GM21423 (cell line): ENCODE data around the gene RITA1.
A peak's percentile ranks its signal among the peaks of the same experiment; 100 is the strongest.

ENCODE experiments used
- ATAC-seq: cut with Tn5 transposase; IDR thresholded peaks from one replicate; pipeline ENCODE4 v1.9.1; 2021; ENCODE audit warnings: mild to moderate bottlenecking, moderate library complexity; ENCODE audit not compliant: unreplicated experiment

The RITA1 gene

DNA sequence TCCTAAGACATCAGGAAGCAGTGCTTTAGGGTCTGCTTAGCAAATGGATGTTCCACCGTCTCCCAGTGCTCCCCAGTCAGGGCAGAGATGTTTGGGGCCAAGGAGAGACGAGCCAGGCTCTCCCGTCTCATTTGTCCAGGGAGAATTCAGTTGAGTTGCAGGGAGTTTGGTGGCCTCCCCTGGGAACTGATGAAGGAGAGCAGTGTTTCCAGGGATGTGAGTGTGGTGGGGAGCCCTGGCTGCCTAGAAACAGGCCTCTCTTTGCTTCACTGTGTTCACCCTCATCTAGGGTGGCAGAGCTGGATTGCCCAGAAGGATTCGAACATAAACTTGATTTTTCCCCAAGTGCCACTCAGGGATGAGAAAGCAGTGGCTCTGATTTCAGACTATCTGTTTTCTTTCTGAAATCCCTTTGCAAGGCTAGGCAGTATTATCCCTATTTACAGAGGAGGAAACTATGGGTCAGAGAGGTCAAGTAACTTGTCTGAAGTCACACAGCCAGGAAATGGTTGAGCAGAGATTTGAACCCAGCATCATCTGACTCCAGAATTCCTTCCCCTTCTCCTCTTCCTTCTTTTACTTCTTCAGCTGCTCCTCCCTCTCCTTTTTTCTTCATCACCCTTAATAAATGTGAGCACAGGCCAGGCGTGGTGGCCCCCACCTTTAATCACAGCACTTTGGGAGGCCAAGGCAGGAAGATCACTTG is 42.3 kb downstream of the RITA1 start:
- no peak for ATAC-seq

- no peak for ATAC-seq
Measured at GRCh38 chr12:113228394-113229028, 43.0 kb downstream of the RITA1 start.

DNA sequence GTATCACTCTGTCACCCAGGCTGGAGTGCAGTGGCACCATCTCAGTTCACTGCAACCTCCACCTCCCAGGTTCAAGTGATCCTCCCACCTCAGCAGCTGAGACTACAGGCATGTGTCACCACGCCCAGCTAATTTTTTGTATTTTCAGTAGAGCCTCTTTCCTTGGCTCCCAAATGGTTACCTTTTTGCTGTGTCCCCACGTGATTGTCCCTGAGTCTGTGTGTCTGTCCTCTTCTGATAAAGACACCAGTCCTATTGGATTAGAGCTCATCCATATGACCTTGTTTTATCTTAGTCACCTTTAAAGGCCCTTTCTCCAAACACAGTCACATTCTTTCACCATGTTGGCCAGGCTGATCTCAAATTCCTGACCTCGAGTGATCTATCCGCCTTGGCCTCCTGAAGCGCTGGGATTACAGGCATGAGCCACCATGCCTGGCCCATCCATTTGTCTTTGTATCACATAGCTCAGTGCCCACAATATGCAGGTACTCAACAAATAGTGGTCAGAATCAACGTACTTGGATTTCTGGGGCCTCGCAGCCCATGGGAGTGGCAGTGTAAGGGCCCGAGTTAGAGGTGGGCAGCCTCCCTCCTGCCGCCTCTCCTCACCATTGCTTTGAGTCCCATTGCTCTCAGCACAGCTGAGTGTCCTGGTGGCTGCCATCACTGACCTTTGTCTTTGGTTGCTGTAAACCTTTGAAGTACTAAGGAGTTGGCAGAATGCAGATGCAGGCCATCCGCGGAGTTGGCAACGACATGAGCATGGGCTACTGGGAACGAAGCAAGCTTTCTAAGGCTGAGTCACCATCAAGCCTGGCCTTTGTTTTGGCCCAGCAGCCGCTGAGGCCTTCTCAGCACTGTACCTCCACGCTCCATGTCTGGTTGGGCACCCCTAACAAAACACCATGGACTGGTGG is 45.1 kb downstream of the RITA1 start:
- ATAC-seq: peak; percentile 2

GRCh38 chr12:113231235-113232088 is 45.9 kb downstream of the RITA1 start:
- ATAC-seq: no peak

- ATAC-seq: no peak
Measured at GRCh38 chr12:113232089-113232839, 46.7 kb downstream of the RITA1 start.

DNA sequence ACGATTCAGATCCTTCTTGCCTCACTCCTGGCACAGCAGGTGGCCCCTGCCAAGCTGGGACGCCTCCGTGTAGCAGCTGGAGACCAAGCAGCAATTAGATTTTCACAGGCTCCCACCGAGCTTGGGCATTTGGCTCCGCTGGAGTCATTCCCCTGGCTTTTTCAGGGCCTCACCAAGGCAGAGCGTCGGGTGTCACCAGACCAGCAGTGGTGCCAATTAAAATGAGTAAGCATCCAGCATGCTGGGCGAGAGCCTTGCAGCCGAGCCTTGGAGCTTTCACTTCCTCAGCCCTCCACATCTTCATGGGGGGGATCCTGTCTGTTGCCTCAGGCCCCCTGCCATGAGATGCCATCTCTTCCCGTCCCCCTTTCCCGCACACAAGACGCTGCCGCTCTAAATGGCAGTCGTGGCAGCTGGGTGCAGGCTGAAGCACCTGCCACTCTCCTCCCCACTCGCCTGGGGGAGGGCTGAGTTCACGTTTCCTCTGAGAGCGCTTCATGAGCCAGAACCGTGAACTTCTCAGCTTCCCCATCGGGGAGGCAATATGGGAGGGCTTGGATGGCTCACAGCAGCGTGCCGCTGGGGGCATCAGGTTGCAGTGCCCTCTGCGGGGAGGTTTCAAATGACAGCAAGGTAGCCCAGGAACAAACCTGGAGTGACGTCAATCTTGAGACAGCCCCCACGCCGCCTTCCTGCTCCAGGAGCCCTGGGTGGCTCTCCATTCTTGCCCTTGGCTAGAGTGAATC is 47.5 kb downstream of the RITA1 start:
- ATAC-seq: peak; percentile 62

GRCh38 chr12:113233967-113234366 is 48.4 kb downstream of the RITA1 start:
- ATAC-seq: no peak

DNA sequence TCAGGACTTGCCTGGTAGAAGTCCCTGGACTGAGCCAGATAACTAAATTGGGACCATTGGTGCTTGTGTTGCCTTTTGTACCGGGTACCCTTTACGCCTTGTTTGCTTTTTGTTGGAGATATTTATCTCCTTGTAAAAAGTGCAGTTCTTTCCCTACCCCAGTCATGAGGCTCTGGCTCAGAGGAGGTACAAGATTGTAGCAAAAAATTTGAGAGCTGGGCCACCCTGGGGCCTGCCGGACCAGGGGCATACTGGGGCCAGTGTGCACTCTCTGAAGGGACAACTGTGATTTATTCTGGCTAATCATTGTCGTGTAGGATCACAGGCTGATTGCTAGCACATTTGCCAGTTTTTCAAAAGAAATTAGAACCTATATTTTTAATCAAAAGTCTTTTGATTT is 49.0 kb downstream of the RITA1 start:
- ATAC-seq: no peak

DNA sequence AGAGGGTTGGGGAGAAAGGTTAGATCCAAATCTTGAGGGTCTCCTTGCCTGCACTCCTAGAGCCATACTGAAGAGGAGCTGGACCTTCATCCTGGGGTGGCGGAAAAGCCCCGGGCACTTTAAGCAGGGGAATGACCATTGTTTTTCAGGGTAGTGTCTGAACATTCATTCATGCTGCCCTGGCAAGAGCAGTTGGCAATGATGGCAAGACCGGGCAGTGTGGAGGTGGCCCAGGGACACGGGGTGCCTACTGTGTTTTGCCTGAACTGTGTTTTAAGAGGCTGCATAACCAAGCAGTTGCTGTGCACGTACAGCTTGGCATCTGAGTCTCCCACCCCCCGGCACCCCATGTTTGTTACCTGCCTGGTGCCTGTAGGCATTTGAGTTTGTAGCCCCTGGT is 50.5 kb downstream of the RITA1 start:
- no peak for ATAC-seq

DNA sequence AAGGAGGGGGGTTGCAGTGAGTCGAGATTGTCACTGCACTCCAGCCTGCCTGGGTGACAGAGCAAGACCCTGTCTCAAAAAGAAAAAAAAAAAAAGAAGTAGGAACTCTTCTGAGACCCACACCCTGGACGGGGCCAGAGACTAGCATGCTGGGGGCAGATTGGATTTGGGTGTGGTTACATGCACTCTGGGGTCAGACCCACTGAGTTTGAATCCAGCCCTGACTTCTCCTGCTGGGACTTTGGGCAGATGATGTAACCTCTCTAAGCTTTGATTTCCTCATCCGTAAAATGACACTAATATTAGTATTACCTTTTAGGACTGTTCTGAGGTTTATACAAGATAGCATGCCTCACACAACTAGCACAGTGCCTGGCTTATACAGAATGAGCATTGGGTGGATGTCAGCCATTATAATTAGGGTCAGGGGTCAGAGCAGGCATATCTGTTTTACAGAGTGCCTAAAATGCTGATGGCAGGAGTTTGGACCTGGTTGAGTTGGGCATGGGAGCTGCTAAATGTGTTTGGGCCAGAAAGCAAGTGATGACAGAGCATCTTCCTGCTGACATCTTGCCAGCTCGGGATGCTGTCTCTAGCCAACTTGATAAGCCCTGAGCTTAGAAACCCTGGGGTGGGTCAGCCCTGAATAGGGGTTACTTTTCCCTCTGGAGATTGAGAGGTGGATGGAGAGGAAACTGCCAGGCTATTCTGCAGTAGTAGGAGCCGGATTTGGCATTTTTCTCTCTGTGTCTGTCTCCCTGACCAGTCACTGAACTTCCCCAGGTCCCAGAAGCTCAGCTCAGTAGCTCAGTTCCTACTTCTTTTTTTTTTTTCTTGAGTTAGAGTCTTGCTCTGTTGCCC is 51.2 kb downstream of the RITA1 start:
- no peak for ATAC-seq

- no peak for ATAC-seq
Measured at GRCh38 chr12:113237748-113238147, 52.2 kb downstream of the RITA1 start.

- no peak for ATAC-seq
Measured at GRCh38 chr12:113238309-113238708, 52.8 kb downstream of the RITA1 start.

DNA sequence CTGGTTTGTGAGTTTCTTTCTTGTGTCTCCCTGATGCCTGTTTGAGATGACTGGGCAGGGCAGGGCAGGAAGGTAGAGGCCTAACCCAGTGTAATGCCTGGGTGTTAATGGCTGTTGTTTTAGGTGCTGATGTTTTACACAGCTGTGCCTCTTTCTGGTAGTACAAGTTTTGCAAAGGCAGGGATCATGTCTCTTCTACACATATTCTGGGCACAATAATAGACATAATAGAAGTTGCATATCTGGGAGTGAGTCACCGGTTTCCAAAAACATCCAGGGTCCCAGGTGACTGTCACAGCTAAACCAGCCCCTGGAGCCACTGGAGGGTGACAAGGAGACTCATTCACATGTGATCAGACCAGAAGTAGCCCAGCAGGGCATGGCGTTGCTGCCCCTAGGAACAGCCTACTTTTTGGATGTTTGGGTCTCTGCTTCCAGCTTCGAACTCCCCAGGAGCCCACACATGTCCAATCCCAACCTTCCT is 53.8 kb downstream of the RITA1 start:
- ATAC-seq: peak; percentile 35

GRCh38 chr12:113239811-113240331 is 54.4 kb downstream of the RITA1 start:
- no peak for ATAC-seq

- peak; percentile 73 for ATAC-seq
Measured at GRCh38 chr12:113240395-113240794, 54.9 kb downstream of the RITA1 start.

GRCh38 chr12:113241191-113242025 is 55.9 kb downstream of the RITA1 start:
- no peak for ATAC-seq
